Measurements from ENCODE around the gene ACVRL1. TPM values are rescaled to one million over a fixed set of nuclear protein-coding genes. Genes with fewer than 3 reads are reported as not detected.

The ACVRL1 gene
- total RNA-seq: not detected

DNA sequence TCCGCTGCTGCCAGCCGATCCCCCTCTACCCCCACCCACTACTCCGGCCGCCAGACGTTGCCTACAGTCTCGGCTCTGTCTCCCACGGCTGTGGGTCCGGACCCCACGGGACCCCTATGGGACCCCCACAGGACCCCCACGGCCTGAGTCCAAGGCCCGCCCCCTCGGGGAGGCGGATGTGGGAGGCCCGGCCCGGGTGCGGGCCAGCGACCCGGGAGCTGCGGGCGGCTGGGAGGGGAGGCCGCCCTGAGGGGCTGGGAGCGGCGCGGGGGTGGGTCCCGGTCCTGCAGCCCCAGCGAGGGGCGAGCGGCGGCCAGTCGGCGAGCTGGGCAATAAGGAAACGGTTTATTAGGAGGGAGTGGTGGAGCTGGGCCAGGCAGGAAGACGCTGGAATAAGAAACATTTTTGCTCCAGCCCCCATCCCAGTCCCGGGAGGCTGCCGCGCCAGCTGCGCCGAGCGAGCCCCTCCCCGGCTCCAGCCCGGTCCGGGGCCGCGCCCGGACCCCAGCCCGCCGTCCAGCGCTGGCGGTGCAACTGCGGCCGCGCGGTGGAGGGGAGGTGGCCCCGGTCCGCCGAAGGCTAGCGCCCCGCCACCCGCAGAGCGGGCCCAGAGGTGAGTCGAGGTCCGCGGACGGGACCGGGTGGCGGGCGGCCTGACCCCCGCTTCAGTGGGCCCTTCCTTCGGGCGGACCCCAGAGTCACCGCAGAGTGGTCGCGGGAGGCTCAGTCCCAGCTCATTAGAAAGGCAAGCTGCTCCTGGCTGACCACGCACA lies at the start of gene ACVRL1:
ACVRL1 (plus strand) TSS at position 422 of the 773 bp plus-strand sequence. CDS start 4,971 bp downstream, outside the sequence.

DNA sequence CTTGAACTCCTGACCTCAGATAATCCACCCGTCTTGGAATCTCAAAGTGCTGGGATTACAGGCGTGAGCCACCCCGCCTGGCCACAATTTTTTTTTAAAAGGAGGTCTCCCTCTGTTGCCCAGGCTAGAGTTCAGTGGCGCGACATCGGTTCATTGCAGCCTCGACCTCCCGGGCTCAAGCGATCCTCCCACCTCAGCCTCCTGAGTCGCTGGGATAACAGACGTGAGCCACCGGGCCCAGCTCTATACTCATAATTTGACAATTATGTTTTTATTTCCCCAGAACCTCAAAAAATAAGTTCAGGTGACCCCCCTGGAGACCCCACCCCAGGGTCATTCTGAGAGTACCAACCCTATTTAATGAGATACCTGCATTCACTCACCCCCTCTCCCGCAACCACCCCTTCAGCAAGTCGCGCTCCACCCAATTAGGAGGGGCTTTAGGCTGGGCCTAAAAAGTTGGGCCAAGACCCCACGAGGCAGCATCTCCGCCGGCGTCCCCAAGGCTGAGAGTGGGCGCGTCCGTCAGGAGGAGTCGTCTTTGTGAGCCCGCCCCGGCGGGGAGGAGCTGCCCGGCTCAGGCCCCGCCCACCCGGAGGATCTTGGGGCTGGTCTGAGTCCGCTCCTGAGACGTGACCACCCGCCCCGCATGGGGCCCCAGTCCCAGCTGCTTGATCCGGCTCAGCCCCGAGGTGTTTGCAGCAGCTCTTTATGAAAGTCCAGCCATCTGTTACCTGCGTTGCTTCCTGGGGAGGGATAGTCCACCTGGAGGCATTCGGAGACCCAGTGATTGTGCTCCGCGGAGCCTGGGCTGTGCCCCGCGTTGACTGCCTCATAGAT lies 19.6 kb upstream of the ACVRL1 start, which contains the start of gene ANKRD33:
ANKRD33 (plus strand) TSS at position 628 of the 840 bp plus-strand sequence; CDS start at position 712, 84 bp downstream.

DNA sequence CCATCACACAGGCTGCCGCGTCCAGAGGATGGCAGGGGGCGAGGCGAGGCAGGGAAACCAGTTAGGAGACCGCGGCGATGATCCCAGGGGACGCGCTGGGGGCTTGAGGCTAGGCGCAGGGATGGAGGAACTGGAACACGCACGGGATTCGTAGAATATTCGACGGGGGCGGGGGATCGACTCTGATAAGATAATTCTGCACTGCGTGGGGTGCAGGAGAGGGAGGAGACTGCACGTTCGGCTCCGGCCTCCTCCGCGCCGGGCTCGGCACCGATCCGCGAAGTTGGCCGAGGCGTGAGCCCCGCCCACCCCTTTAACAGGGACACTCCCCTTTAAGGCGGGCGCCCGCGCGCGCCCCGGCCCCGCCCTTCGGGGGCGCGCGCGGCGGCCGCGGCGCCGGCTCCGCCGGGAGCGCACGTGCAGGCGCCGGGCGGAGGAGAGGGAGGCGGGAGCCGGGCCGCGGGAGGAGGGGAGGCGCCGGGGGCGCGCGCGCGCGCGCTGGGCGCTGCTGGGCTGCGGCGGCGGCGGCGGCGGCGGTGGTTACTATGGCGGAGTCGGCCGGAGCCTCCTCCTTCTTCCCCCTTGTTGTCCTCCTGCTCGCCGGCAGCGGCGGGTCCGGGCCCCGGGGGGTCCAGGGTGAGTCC lies 44.0 kb downstream of the ACVRL1 start, which contains the start of gene ACVR1B:
ACVR1B (plus strand) TSS at position 501 of the 644 bp plus-strand sequence; CDS start at position 546, 45 bp downstream.

Other genes with a start within 250 kb of the ACVRL1 start
- under 1 TPM; 0.26 to 0.33 TPM for gene FIGNL2, start 58.8 kb upstream of the ACVRL1 start, total RNA-seq
- gene ANKRD33, start 19.4 kb upstream of the ACVRL1 start, total RNA-seq: not detected
- 1 to 10 TPM; 5.3 to 6.2 TPM for gene ACVR1B, start 44.2 kb downstream of the ACVRL1 start, total RNA-seq
- gene TAMALIN, start 99.4 kb downstream of the ACVRL1 start, total RNA-seq: 10 to 100 TPM; 18.3 to 19.3 TPM
- gene NR4A1, start 143.9 kb downstream of the ACVRL1 start, total RNA-seq: 1 to 10 TPM; 4.9 to 7.0 TPM
- 10 to 100 TPM; 26.3 to 32.0 TPM for gene ATG101, start 162.5 kb downstream of the ACVRL1 start, total RNA-seq
- under 1 TPM in 1 of 2 experiments, not detected in 1; 0.15 TPM for gene SMIM41, start 172.2 kb downstream of the ACVRL1 start, total RNA-seq